BJ (cell line): ENCODE measurements around the gene SKAP1. TPM values are rescaled to one million over a fixed set of nuclear protein-coding genes. Genes with fewer than 3 reads are reported as not detected.

Experiments
- CTCF ChIA-PET: fragments of 350-600 bp; formaldehyde crosslinking; extraction: SDS; loops from one replicate; lab custom pipeline; 2021; ENCODE audit warnings: antibody characterized with exemption, inconsistent platforms; lab: Yijun Ruan, JAX
- POLR2A ChIA-PET: fragments of 300-600 bp; sonication (Branson Sonifier 250); formaldehyde crosslinking; extraction: SDS; loops from one replicate; lab custom pipeline; 2021; ENCODE audit warnings: antibody characterized with exemption; lab: Charles Lee
- DNase-seq: peaks from one replicate; pipeline ENCODE4 v3.0.0-alpha.2; 2011; ENCODE audit warnings: low read depth
- H3K27me3 ChIP-seq: 2 replicates; pipeline ENCODE4 v1.6.0; 2011; ENCODE audit warnings: low read length; ENCODE audit not compliant: control insufficient read depth, insufficient read depth
- H3K36me3 ChIP-seq: 2 replicates; pipeline ENCODE4 v1.5.1; 2011; ENCODE audit warnings: low read length; ENCODE audit not compliant: control insufficient read depth, insufficient read depth
- H3K4me3 ChIP-seq: 2 replicates; pipeline ENCODE4 v1.5.1; 2011; ENCODE audit warnings: low read depth, mild to moderate bottlenecking, control low read depth, low read length
- CTCF ChIP-seq: IDR thresholded peaks from 2 replicates; pipeline ENCODE4 v1.5.1; 2011; ENCODE audit warnings: low read depth, mild to moderate bottlenecking, control low read depth, inconsistent platforms, low read length, moderate library complexity; ENCODE audit not compliant: insufficient read depth
- polyA plus RNA-seq: library from polyadenylated mRNA; depleted of rRNA; stranded (reverse); fragments of >200 nt; gene quantifications from 2 replicates; pipeline ENCODE4 v1.2.3, GENCODE V29; 2011

The SKAP1 gene
- polyA plus RNA-seq, 1 experiment = not detected

GRCh38 chr17:48126532-48126850, 303.5 kb downstream of the SKAP1 start:
- POLR2A ChIA-PET = no interaction called here
- H3K27me3 ChIP-seq = no peaks in the 10 kb centered on the region
- TF ChIP-seq CTCF = no peak
- H3K36me3 ChIP-seq = peaks cover 4% of the 10 kb centered on the region
- H3K4me3 ChIP-seq = no peak overlapping the region
- CTCF ChIA-PET = interaction anchor here (0.7 to 3.8 kb wide), 5 partner anchors 9 to 108 kb away, joined by 3 to 24 read pairs (median 4); no protein-coding TSS in a partner anchor
- no peak for DNase-seq

DNA sequence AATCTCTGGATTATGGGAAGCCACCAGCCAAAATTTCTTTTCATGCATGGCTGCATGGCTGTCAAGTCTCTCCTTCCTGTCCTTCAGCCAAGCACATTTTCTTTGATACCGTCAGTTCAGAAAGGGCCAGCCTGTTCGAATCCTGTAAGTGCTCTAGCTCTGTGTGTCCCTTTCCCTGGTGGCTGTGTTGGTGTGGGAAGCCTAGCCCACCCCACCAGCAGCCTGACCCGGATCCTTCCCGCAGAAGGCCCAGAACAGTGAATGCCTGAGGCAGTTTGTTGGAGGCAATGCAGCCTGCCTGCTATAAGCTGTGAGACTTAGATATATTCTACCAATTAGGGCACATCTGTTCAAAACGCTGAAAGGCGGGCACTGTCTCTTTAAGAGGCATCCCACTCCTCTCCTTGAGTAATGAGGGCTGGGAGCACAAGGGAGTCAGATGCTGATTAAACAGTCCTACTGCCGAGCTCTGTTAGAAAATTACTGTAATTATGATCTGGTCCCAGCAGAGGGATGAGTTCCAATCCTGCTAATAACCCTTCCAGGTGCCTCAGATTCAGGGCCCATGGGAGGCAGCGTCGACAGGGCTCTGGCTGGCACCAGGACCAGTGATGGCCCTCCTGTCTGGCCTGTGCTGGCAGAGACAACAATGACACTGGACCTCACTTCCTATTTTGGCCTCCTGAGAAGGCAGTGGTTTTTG, 304.0 kb downstream of the SKAP1 start:
- TF ChIP-seq CTCF = no peak
- CTCF ChIA-PET = interaction anchor here (0.7 to 3.8 kb wide), 4 partner anchors 9 to 108 kb away, joined by 3 to 24 read pairs (median 4); no protein-coding TSS in a partner anchor
- POLR2A ChIA-PET = no interaction called here

DNA sequence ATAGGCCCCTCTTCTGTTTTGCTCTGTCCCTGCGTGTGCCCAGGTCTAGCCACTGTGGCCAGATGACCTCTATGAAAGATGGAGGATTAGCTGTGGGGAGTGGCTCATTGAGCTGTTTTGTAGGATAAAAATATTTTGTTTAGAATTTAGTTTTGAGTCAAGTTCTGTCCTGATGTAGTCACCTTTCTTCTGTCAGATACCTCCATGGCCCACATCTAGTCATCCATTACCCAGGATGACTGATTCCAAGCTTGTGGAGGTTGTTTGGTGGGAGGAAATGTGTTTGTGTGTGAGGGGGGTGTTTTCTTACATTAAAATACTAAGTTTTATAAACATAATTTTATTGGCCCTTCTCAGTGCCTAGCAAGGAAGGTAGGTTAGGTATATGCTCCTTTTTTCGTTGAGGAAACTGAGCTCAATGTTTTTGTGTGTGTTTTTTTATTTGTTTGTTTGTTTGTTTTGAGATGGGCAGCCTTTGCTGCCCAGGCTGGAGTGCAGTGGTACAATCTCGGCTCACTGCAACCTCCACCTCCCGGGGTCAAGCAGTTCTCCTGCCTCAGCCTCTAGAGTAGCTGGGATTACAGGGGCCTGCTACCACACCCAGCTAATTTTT, 306.1 kb downstream of the SKAP1 start:
- POLR2A ChIA-PET = no interaction called here
- H3K4me3 ChIP-seq = no peak overlapping the region
- no peak for DNase-seq
- H3K36me3 ChIP-seq = peaks cover 8% of the 10 kb centered on the region
- CTCF ChIA-PET = interaction anchor here (0.8 to 2.1 kb wide), 6 partner anchors 9 to 99 kb away, joined by 3 to 9 read pairs (median 4); no protein-coding TSS in a partner anchor
- no peaks in the 10 kb centered on the region for H3K27me3 ChIP-seq
- TF ChIP-seq CTCF = no peak

More for the DNA sequence above, 304.0 kb downstream of the SKAP1 start:
- DNase-seq = no peak
- Histone ChIP-seq H3K27me3 (no peaks in the 10 kb centered on the region), H3K4me3 (no peak overlapping the region), H3K36me3 (peaks cover 6% of the 10 kb centered on the region)

GRCh38 chr17:48123111-48123510, 306.9 kb downstream of the SKAP1 start:
- TF ChIP-seq CTCF = no peak
- no peak for DNase-seq
- Histone ChIP-seq H3K27me3 (no peaks in the 10 kb centered on the region), H3K36me3 (peaks cover 10% of the 10 kb centered on the region), H3K4me3 (no peak overlapping the region)
- POLR2A ChIA-PET = interaction anchor here (0.7 kb wide), 1 partner anchor 121 kb away, joined by 3 read pairs; no protein-coding TSS in a partner anchor
- CTCF ChIA-PET = interaction anchor here (0.6 to 2.1 kb wide), 6 partner anchors 10 to 98 kb away, joined by 3 to 9 read pairs (median 5); no protein-coding TSS in a partner anchor

DNA sequence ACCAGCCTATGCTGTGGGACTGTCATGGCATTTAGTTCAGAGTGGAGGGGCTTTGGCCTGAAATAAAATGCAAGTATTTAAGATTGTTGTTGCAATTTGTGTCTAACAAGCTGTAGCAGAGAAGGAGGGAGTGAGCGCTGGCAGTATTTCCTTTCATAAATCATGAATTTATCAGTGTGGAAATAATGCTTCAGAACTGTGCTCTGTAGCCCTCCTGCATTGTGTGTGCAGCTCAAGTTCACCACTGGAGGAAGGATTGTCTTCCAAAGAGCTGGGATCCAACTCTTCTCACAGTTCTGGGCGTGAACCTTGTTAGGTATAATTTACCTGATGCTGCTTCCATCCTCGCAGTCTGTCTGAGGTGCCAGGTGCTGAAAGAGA, 307.4 kb downstream of the SKAP1 start:
- Histone ChIP-seq H3K36me3 (peaks cover 10% of the 10 kb centered on the region), H3K27me3 (no peaks in the 10 kb centered on the region), H3K4me3 (no peak overlapping the region)
- CTCF ChIA-PET = interaction anchor here (0.6 to 2.1 kb wide), 4 partner anchors 10 to 96 kb away, joined by 3 to 9 read pairs (median 6); no protein-coding TSS in a partner anchor
- DNase-seq = no peak
- no peak for TF ChIP-seq CTCF
- POLR2A ChIA-PET = interaction anchor here (0.7 kb wide), 1 partner anchor 120 kb away, joined by 3 read pairs; no protein-coding TSS in a partner anchor
